ENCODE data around the gene VAPA. TPM values are rescaled to one million over a fixed set of nuclear protein-coding genes. Genes with fewer than 3 reads are reported as not detected.

Gene VAPA
- total RNA-seq, 6 experiments from 2014 or later, result 69.6 to 149 (median 90.7) TPM

DNA sequence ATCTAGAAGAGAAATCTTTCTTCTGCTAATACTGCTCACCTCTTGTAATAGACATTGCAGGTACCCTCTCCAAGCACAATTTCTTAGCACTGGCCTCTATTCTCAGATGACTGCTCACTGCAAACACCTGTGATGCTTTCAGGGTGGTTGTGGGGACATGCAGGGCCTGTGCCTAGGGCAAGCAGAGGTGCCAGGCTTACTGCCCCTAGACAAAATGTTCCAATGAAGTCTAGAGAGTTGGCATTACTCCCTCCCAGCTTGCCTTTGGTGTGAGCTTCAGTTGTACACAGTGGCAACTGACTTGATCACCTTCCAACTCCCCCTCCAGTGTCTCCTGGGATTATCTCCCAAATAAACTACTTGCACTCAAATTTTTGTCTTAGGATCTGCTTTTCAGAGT is 41.0 kb upstream of the VAPA start:
- DNase-seq, result peak in 1 of 3 donors; percentile 18

DNA sequence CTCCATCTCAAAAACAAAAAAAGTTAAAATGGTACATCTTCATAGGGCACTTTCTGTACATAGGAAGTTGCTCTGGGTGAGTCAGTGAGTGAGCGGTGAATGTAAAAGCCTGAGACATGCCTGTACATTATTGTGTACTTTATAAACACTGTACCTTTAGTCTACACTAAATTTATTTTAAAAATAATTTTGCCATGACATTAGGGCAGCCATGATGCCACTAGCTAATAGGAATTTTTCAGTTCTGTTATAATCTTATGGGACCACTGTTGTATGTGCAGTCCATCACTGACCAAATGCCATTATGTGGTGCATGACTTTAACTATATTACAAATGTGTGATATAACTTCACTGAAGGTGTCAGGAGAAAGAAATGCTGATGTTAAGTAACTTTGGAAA is 39.1 kb upstream of the VAPA start:
- H3K27ac ChIP-seq, result no peak overlapping the region
- DNase-seq, result no peak
- H3K4me1 ChIP-seq, result peaks cover 0 to 5% (median 0%) of the 10 kb centered on the region in 4 donors
- no peaks in the 10 kb centered on the region for H3K9me3 ChIP-seq
- ATAC-seq, result no peak
- no peak overlapping the region for H3K4me3 ChIP-seq
- TF ChIP-seq POLR2A (IDR thresholded peaks at IDR 0.05), result no peak
- H3K27me3 ChIP-seq, result no peaks in the 10 kb centered on the region
- no peaks in the 10 kb centered on the region for H3K36me3 ChIP-seq
- 100% methylated on average over 1 of the region's 1 CpG for WGBS (ENCODE audit: insufficient coverage, low coverage, low lambda C conversion rate, missing lambda C conversion rate)
- intact Hi-C loops (cut with DNase I), result no loop called here

More for the DNA sequence above, 41.0 kb upstream of the VAPA start:
- Histone ChIP-seq H3K4me1 (peaks cover 0 to 10% (median 0%) of the 10 kb centered on the region in 4 donors), H3K9me3 (no peaks in the 10 kb centered on the region), H3K4me3 (no peak overlapping the region), H3K27ac (no peak overlapping the region), H3K27me3 (no peaks in the 10 kb centered on the region), H3K36me3 (no peaks in the 10 kb centered on the region)
- no peak for ATAC-seq
- intact Hi-C loops (cut with DNase I), result no loop called here
- TF ChIP-seq CTCF (IDR thresholded peaks at IDR 0.05) (no peak), POLR2A (IDR thresholded peaks at IDR 0.05) (no peak)

DNA sequence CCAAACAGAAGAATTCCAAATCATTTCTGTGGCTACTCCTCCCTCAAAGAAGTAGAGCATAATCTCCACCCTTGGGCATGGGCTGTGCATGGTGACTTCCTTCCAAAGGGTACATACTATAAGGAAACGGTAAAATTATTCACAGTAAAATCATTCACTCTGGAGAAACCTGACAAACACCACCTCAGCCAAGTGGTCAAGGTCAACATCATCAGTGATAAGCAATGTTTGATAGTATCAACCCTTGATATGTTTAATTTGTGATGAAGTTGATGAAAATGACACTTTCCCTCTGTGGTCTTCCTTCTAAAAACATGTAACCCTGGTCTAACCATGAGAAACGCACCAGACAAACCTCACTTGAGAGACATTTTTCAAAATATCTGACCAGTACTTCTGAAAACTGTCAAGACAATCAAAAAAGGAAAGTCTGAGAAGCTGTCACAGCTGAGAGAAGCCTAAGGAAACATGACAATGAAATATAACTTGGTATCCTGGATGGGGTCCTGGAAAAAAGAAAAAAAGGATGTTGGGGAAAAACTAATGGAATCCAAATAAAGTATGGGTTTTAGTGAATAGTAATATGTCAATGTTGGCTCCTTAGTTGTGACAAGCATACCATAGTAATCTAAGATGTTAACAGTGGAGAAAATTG is 37.5 kb upstream of the VAPA start:
- DNase-seq, result no peak
- H3K27me3 ChIP-seq, result no peaks in the 10 kb centered on the region
- no peaks in the 10 kb centered on the region for H3K36me3 ChIP-seq
- no peaks in the 10 kb centered on the region for H3K4me1 ChIP-seq
- no peak for TF ChIP-seq CTCF (IDR thresholded peaks at IDR 0.05)
- TF ChIP-seq POLR2A (IDR thresholded peaks at IDR 0.05), result no peak
- no peak overlapping the region for H3K4me3 ChIP-seq
- intact Hi-C loops (cut with DNase I), result no loop called here
- H3K9me3 ChIP-seq, result no peaks in the 10 kb centered on the region
- no peak for ATAC-seq
- H3K27ac ChIP-seq, result peak overlapping the region in 2 of 3 donors; percentile 39 to 40
- 67% methylated on average over 2 of the region's 2 CpGs for WGBS (ENCODE audit: insufficient coverage, low coverage, low lambda C conversion rate, missing lambda C conversion rate)

GRCh38 chr18:9876867-9877654 is 36.8 kb upstream of the VAPA start:
- TF ChIP-seq CTCF (IDR thresholded peaks at IDR 0.05), result no peak
- TF ChIP-seq POLR2A (IDR thresholded peaks at IDR 0.05), result no peak
- ATAC-seq, result peak; percentile 58 to 89 (median 66)
- no peaks in the 10 kb centered on the region for H3K9me3 ChIP-seq
- H3K36me3 ChIP-seq, result no peaks in the 10 kb centered on the region
- peak overlapping the region in 2 of 3 donors; percentile 39 to 40 for H3K27ac ChIP-seq
- WGBS (ENCODE audit: insufficient coverage, low coverage, low lambda C conversion rate, missing lambda C conversion rate), result 30% methylated on average over 8 of the region's 9 CpGs
- intact Hi-C loops (cut with DNase I), result no loop called here
- no peak overlapping the region for H3K4me3 ChIP-seq
- no peak for DNase-seq
- no peaks in the 10 kb centered on the region for H3K27me3 ChIP-seq
- H3K4me1 ChIP-seq, result no peaks in the 10 kb centered on the region

DNA sequence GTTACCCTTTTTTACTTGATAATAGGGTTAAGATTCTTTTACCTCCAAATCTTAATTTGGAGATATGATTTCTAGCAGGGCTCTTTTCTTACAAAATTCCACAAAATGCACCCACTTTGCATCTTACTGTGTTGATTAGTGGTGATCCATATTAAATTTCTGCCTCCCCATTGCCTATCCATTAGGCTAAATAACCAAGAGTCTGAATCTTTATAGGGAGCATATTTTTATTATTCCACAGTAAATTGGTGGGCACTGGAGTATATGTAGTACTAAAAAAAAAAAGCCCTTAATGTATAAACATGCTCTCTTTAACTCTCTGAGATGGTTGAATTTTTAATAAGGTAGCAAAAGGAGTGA is 36.2 kb upstream of the VAPA start:
- Histone ChIP-seq H3K4me3 (no peak overlapping the region), H3K4me1 (no peaks in the 10 kb centered on the region), H3K9me3 (no peaks in the 10 kb centered on the region), H3K27ac (no peak overlapping the region), H3K36me3 (no peaks in the 10 kb centered on the region), H3K27me3 (no peaks in the 10 kb centered on the region)
- TF ChIP-seq CTCF (IDR thresholded peaks at IDR 0.05) (no peak), POLR2A (IDR thresholded peaks at IDR 0.05) (no peak)
- DNase-seq (no peak), ATAC-seq (no peak)
- intact Hi-C loops (cut with DNase I), result no loop called here

Data from right lobe of liver (tissue), 6 donors.